ENCODE data around the gene STK10. TPM values are rescaled to one million over a fixed set of nuclear protein-coding genes. Genes with fewer than 3 reads are reported as not detected.
A peak's percentile ranks its signal among the peaks of the same experiment; 100 is the strongest.

STK10 gene
- total and polyA plus RNA-seq, 2 of the 8 experiments (the other 6 are each of a cell fraction or from before 2014, with no cell fraction given) = 10.5 to 21.4 TPM

DNA sequence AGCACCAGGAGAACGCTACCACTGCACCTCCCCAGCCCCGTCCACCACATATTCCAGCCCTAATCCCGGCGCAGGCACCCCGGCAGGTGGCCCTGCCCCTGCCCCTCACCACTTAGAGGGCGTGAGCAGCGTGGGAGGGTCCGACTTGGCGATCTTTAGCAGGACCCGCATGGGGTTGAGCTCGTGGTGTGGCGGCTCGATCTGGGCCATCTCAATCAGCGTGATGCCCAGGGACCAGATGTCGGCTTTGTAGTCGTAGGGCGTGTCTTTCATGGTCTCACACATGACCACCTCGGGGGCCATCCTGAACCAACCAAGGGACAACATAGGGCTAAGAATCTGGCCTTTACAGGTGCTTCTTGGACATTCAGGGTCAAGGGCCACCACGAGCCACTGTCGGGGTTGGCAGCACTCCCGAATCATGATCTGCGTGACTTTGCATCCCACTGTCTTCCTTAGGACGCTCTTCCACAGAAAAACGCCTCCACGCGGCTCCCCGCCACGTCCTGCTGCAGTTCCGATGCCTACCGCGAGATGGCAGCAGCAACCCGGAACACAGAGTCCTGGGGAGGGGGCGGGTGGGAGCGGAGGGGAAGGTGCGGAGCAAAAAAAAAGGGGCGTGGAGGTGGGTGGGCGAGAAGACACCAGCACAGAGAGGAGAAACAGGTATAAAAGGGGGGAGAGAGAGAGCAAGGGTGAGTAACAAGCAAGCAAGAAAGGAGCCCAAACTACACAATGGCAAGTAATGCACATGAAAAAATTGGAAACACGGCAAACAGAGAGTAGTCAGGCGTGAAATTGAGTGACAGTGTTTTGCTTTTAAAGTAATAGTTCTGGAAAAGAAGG lies 81.3 kb downstream of the STK10 start:
- CTCF ChIA-PET (ENCODE audit: partially characterized antibody) = interaction anchor here (0.6 to 6.1 kb wide), 29 partner anchors 12 to 261 kb away, joined by 3 to 64 read pairs (median 4); partner anchors contain the start of gene STK10
- peak overlapping the region; percentile 21 for H3K4ac ChIP-seq (replicated peaks; ENCODE audit: insufficient read length, low read depth, low read length)
- H3K79me1 ChIP-seq (ENCODE audit: low read depth, low read length) = no peaks in the 10 kb centered on the region; the same call in 1 of the 2 replicates
- peak overlapping the region in 1 of 4 experiments; percentile 34; a peak in 1 of 8 replicates for H3K4me3 ChIP-seq (ENCODE audit: extremely low read depth in 1 of 4, insufficient read depth in 2 of 4, low read depth in 3 of 4, low read length in 4 of 4)
- H2BK20ac ChIP-seq (ENCODE audit: low read length) = no peak overlapping the region
- no peaks in the 10 kb centered on the region for H3K36me3 ChIP-seq (ENCODE audit: control insufficient read depth in 2 of 4, insufficient read depth in 4 of 4, low read length in 3 of 4)
- H3K4me2 ChIP-seq (ENCODE audit: insufficient read depth in 1 of 2, low read depth in 2 of 2, low read length in 2 of 2) = peak overlapping the region in 1 of 2 experiments; percentile 59; a peak in 3 of 4 replicates
- H3K27ac ChIP-seq (ENCODE audit: low read depth, low read length) = no peak overlapping the region
- H3K9me3 ChIP-seq (ENCODE audit: insufficient read depth in 2 of 2, low read depth in 1 of 2, low read length in 1 of 2) = no peaks in the 10 kb centered on the region
- no peak overlapping the region for H3K9ac ChIP-seq (replicated peaks in 1 of 4; ENCODE audit: extremely low read depth in 1 of 4, low read depth in 3 of 4, low read length in 3 of 4)
- no peak overlapping the region for H2AK5ac ChIP-seq (ENCODE audit: low read depth, low read length)
- FAIRE-seq (no peak), DNase-seq (ENCODE audit: low read depth in 1 of 2, low spot score in 2 of 2) (peak in 1 of 2 experiments; percentile 96)
- no peak overlapping the region for H3K14ac ChIP-seq (ENCODE audit: insufficient read length)
- no peak overlapping the region for H3K18ac ChIP-seq (ENCODE audit: extremely low read depth, low read length)
- H4K20me1 ChIP-seq (replicated peaks in 1 of 2; ENCODE audit: control insufficient read depth in 1 of 2, insufficient read depth in 2 of 2, low read length in 2 of 2) = no peaks in the 10 kb centered on the region
- H3K4me1 ChIP-seq (replicated peaks in 1 of 4; ENCODE audit: control insufficient read depth in 3 of 4, insufficient read depth in 4 of 4, low read length in 3 of 4) = peaks cover 0 to 38% (median 20%) of the 10 kb centered on the region in 4 experiments; a peak in 6 of 7 replicates
- peak overlapping the region; percentile 84; the same call in 1 of the 2 replicates for H2BK12ac ChIP-seq (ENCODE audit: low read depth, low read length)
- 0 out of 2 replicates have a peak overlapping the region, but pooled peaks have one; percentile 24 for H2BK5ac ChIP-seq (ENCODE audit: low read depth, low read length)
- H3K79me2 ChIP-seq (ENCODE audit: control insufficient read depth in 1 of 2, insufficient read depth in 2 of 2, low read length in 2 of 2) = no peaks in the 10 kb centered on the region
- POLR2A ChIA-PET (ENCODE audit: partially characterized antibody) = interaction anchor here (0.5 to 1.4 kb wide), 2 partner anchors 126 to 176 kb away, joined by 4 read pairs; no protein-coding TSS in a partner anchor
- H3K56ac ChIP-seq (replicated peaks; ENCODE audit: insufficient read length, low read depth, low read length) = peak overlapping the region; percentile 7
- H2BK15ac ChIP-seq (ENCODE audit: low read length) = no peak overlapping the region
- H3K23me2 ChIP-seq (ENCODE audit: low read depth, low read length) = no peaks in the 10 kb centered on the region
- no peak overlapping the region for H2BK120ac ChIP-seq (replicated peaks; ENCODE audit: low read depth, low read length)
- no peaks in the 10 kb centered on the region for H3K27me3 ChIP-seq (replicated peaks in 1 of 4; ENCODE audit: control insufficient read depth in 3 of 4, extremely low read depth in 1 of 4, insufficient read depth in 3 of 4, low read length in 3 of 4)
- peak overlapping the region; percentile 58; the same call in 1 of the 2 replicates for H4K8ac ChIP-seq (ENCODE audit: extremely low read depth, insufficient read depth, low read length)
- 49% methylated on average over 33 of the region's 39 CpGs; no CpG with 5 or more reads in 1 of the 2 experiments for WGBS, 2 experiments (ENCODE audit: extremely low coverage in 1 of 2, insufficient coverage in 1 of 2, insufficient read length in 1 of 2, insufficient replicate concordance in 2 of 2, low coverage in 1 of 2, low lambda C conversion rate in 2 of 2, missing lambda C conversion rate in 1 of 2)
- no peak overlapping the region for H4K5ac ChIP-seq (ENCODE audit: insufficient read length, low read depth, low read length)
- H4K91ac ChIP-seq (replicated peaks; ENCODE audit: insufficient read length, low read length) = peak overlapping the region; percentile 35
- no peak overlapping the region for H2AFZ ChIP-seq (ENCODE audit: low read length)
- no peak overlapping the region for H3K23ac ChIP-seq (ENCODE audit: insufficient read length)
- no peak for TF ChIP-seq KDM1A (IDR thresholded peaks at IDR 0.05; ENCODE audit: borderline replicate concordance, low read length)
- TF ChIP-seq HDAC2 (IDR thresholded peaks at IDR 0.05; ENCODE audit: borderline replicate concordance in 1 of 2, low read depth in 2 of 2, low read length in 2 of 2) = peak in 1 of 2 experiments; percentile 90; a peak in 2 of 4 replicates
- TF ChIP-seq, protein P1, sequence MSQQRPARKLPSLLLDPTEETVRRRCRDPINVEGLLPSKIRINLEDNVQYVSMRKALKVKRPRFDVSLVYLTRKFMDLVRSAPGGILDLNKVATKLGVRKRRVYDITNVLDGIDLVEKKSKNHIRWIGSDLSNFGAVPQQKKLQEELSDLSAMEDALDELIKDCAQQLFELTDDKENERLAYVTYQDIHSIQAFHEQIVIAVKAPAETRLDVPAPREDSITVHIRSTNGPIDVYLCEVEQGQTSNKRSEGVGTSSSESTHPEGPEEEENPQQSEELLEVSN (IDR thresholded peaks at IDR 0.05) = no peak
- no peak for TF ChIP-seq TAF1 (IDR thresholded peaks at IDR 0.05; ENCODE audit: low read depth, low read length)
- peak; percentile 82 for TF ChIP-seq BACH1 (IDR thresholded peaks at IDR 0.05; ENCODE audit: low read length)
- TF ChIP-seq, protein P2, sequence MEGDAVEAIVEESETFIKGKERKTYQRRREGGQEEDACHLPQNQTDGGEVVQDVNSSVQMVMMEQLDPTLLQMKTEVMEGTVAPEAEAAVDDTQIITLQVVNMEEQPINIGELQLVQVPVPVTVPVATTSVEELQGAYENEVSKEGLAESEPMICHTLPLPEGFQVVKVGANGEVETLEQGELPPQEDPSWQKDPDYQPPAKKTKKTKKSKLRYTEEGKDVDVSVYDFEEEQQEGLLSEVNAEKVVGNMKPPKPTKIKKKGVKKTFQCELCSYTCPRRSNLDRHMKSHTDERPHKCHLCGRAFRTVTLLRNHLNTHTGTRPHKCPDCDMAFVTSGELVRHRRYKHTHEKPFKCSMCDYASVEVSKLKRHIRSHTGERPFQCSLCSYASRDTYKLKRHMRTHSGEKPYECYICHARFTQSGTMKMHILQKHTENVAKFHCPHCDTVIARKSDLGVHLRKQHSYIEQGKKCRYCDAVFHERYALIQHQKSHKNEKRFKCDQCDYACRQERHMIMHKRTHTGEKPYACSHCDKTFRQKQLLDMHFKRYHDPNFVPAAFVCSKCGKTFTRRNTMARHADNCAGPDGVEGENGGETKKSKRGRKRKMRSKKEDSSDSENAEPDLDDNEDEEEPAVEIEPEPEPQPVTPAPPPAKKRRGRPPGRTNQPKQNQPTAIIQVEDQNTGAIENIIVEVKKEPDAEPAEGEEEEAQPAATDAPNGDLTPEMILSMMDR (IDR thresholded peaks at IDR 0.05; ENCODE audit: control extremely low read depth in 1 of 3, insufficient read depth in 1 of 3, low read depth in 1 of 3, low read length in 3 of 3) = peak in 2 of 3 experiments; percentile 84 to 85; a peak in 3 of 4 replicates
- TF ChIP-seq EGR1 (IDR thresholded peaks at IDR 0.05; ENCODE audit: borderline replicate concordance, low read depth, low read length) = peak; percentile 57; the same call in 1 of the 2 replicates

All from H1 (cell line).